GM12874 (cell line): ENCODE data around the gene UBE2M.

ENCODE experiments used
- TF ChIP-seq, protein P1 (sequence below): IDR thresholded peaks from 2 replicates; pipeline ENCODE4 v1.5.1; 2011; ENCODE audit warnings: low read depth, mild to moderate bottlenecking, control low read depth, low read length, moderate library complexity; ENCODE audit not compliant: insufficient read depth

Gene UBE2M

GRCh38 chr19:58511353-58512208, 46.8 kb downstream of the UBE2M start, which contains the start of gene SLC27A5:
SLC27A5 (minus strand) TSS chr19:58511992; CDS start chr19:58511955, 37 bp downstream.
- TF ChIP-seq, protein P1, sequence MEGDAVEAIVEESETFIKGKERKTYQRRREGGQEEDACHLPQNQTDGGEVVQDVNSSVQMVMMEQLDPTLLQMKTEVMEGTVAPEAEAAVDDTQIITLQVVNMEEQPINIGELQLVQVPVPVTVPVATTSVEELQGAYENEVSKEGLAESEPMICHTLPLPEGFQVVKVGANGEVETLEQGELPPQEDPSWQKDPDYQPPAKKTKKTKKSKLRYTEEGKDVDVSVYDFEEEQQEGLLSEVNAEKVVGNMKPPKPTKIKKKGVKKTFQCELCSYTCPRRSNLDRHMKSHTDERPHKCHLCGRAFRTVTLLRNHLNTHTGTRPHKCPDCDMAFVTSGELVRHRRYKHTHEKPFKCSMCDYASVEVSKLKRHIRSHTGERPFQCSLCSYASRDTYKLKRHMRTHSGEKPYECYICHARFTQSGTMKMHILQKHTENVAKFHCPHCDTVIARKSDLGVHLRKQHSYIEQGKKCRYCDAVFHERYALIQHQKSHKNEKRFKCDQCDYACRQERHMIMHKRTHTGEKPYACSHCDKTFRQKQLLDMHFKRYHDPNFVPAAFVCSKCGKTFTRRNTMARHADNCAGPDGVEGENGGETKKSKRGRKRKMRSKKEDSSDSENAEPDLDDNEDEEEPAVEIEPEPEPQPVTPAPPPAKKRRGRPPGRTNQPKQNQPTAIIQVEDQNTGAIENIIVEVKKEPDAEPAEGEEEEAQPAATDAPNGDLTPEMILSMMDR: no peak

DNA sequence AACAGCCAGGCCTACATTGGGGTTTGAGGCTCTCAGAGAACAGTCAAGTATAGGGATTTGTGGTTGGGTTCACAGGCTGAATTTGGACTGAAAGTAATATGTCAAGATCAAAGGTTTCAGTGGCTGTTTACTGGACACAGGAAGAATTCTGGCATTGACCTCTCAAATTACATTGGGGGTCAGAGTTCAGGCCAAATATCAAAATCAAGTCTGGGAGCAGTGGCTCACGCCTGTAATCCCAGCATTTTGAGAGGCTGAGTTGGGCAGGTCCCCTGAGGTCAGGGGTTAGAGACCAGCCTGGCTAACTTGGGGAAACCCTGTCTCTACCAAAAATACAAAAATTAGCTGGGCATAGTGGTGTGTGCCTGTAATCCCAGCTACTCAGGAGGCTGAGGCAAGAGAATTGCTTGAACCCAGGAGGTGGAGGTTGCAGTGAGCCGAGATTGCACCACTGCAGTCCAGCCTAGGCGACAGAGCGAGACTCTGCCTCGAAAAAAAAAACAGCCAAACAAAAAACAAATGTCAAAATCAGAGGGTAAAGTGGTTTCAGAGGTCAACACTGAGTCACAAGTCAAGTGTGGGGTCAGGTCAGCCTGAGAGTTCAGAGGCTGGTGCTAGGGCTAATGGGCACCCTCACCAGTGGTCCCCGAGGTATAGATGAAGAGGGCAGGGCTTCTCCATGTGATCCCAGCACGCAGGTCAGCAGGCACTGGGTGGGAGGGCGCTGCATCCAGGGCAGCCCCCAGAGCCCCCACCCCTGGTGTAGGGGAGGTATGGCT, 48.1 kb downstream of the UBE2M start:
- TF ChIP-seq, protein P1: no peak

DNA sequence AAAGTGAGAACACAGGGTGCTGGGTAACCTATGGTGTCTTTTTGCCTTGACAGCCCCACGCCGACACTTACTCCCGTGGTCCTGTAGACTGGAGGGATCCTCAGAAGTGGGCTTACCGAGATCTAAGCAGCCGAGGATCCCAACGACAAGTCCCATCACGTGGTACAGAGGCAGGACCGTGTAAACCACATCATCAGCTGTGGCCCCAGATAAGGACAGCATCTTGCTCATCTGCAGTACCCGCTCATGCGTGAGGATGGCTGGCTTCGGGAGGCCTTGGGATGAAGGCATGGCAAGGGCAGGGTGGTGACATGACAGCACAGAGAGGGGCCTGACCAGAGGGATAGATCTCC, 48.7 kb downstream of the UBE2M start:
- TF ChIP-seq, protein P1: no peak
